A549 (cell line): ENCODE results near the gene ICOS. TPM values are rescaled to one million over a fixed set of nuclear protein-coding genes. Genes with fewer than 3 reads are reported as not detected.
"Not testable (repeated sequence)": the region's sequence is repeated elsewhere in the genome, so short reads cannot be mapped to it uniquely, and the experiment has no call there.

Source experiments
- ATAC-seq, 2 experiments: fragments of 200-7000 bp in 1 of 2; fragments of >200 bp in 1 of 2; cut with Nextera tagmentation in 1 of 2; cut with Tn5 transposase in 1 of 2; 3 replicates each; pipeline versions ENCODE4 v1.8.0 to v1.9.1; 2018 to 2020; ENCODE audit warnings: mild to moderate bottlenecking in 1 of 2, moderate library complexity in 1 of 2
- CTCF ChIA-PET: fragments of 300-600 bp; sonication (Branson Sonifier 250); formaldehyde crosslinking; extraction: SDS; loops from one replicate; lab custom pipeline; 2021; ENCODE audit warnings: antibody characterized with exemption, inconsistent platforms; lab: Yijun Ruan, JAX
- POLR2A ChIA-PET: fragments of 350-600 bp; formaldehyde crosslinking; extraction: SDS; loops from one replicate; lab custom pipeline; 2021; ENCODE audit warnings: antibody characterized with exemption, inconsistent platforms; lab: Yijun Ruan, JAX
- DNase-seq, 2 experiments: peaks; one replicate each; pipeline versions ENCODE4 v3.0.0 to v3.0.0-alpha.2; 2011 to 2016; ENCODE audit warnings: low read depth in 1 of 2, low spot score in 1 of 2
- FAIRE-seq: peaks from 2 replicates; lab custom pipeline; 2011; peaks lifted over from hg19 to GRCh38; lab: Jason Lieb, UNC
- H3K27ac ChIP-seq, 2 experiments: fragments of >200 bp; sonication (Bioruptor Twin); formaldehyde crosslinking; 3 replicates each; pipeline ENCODE4 v1.5.1; 2016 to 2017
- H3K4me1 ChIP-seq: fragments of >200 bp; sonication (Bioruptor Twin); formaldehyde crosslinking; 3 replicates; pipeline ENCODE4 v1.6.1; 2016
- H3K4me2 ChIP-seq: fragments of >200 bp; sonication (Bioruptor Twin); formaldehyde crosslinking; 3 replicates; pipeline ENCODE4 v1.6.1; 2016
- H3K4me3 ChIP-seq: fragments of >200 bp; sonication (Bioruptor Twin); formaldehyde crosslinking; 3 replicates; pipeline ENCODE4 v1.5.1; 2016
- H3K9me3 ChIP-seq: fragments of >200 bp; sonication (Bioruptor Twin); formaldehyde crosslinking; 3 replicates; pipeline ENCODE4 v1.6.1; 2016
- BHLHE40 ChIP-seq: IDR thresholded peaks from 2 replicates; pipeline ENCODE4 v1.6.1; 2012; ENCODE audit warnings: low read depth, low read length, inconsistent platforms
- CBX2 ChIP-seq: fragments of 200-600 bp; sonication (generic); IDR thresholded peaks from 2 replicates; pipeline ENCODE4 v1.6.1; 2016; ENCODE audit warnings: low read depth, mild to moderate bottlenecking, borderline replicate concordance
- CEBPB ChIP-seq, 2 experiments: fragments of >200 bp in 1 of 2; sonication (Bioruptor Twin) in 1 of 2; formaldehyde crosslinking in 1 of 2; IDR thresholded peaks; 2 replicates each; pipeline ENCODE4 v1.6.1; 2012 to 2016
- EHF ChIP-seq: fragments of 250-450 bp; sonication (Bioruptor Pico); IDR thresholded peaks from 2 replicates; pipeline ENCODE4 v1.5.0; 2020; ENCODE audit warnings: mild to moderate bottlenecking
- EHMT2 ChIP-seq: fragments of 200-600 bp; sonication (generic); IDR thresholded peaks from 2 replicates; pipeline ENCODE4 v1.6.1; 2016; ENCODE audit warnings: antibody characterized with exemption, low read depth, mild to moderate bottlenecking, moderate library complexity
- EP300 ChIP-seq, 2 experiments: fragments of >200 bp; sonication (Bioruptor Twin); formaldehyde crosslinking; IDR thresholded peaks; 2 replicates in 1 of 2; 3 replicates in 1 of 2; pipeline ENCODE4 v1.6.1; 2016 to 2017
- FOSB ChIP-seq: fragments of 250-450 bp; sonication (Bioruptor Pico); IDR thresholded peaks from 2 replicates; pipeline ENCODE4 v1.5.0; 2020; ENCODE audit warnings: mild to moderate bottlenecking, moderate library complexity
- FOXS1 ChIP-seq: fragments of 250-450 bp; sonication (Bioruptor Pico); IDR thresholded peaks from 2 replicates; pipeline ENCODE4 v1.5.0; 2020; ENCODE audit warnings: mild to moderate bottlenecking, moderate library complexity
- HEYL ChIP-seq: fragments of 250-450 bp; sonication (Bioruptor Pico); IDR thresholded peaks from 2 replicates; pipeline ENCODE4 v1.8.0; 2021; ENCODE audit warnings: mild to moderate bottlenecking, moderate library complexity
- HOXA7 ChIP-seq: fragments of 250-450 bp; sonication (Bioruptor Pico); IDR thresholded peaks from 2 replicates; pipeline ENCODE4 v1.5.0; 2020; ENCODE audit warnings: mild to moderate bottlenecking, moderate library complexity
- HOXB5 ChIP-seq: fragments of 250-450 bp; sonication (Bioruptor Pico); IDR thresholded peaks from 2 replicates; pipeline ENCODE4 v1.5.0; 2020; ENCODE audit warnings: mild to moderate bottlenecking, moderate library complexity
- JUN ChIP-seq, 2 experiments: fragments of >200 bp; sonication (Bioruptor Twin); formaldehyde crosslinking; IDR thresholded peaks; 2 replicates in 1 of 2; 3 replicates in 1 of 2; pipeline ENCODE4 v1.6.1; 2016 to 2017
- JUNB ChIP-seq: fragments of >200 bp; sonication (Bioruptor Twin); formaldehyde crosslinking; IDR thresholded peaks from 2 replicates; pipeline ENCODE4 v1.6.1; 2016
- KDM5A ChIP-seq: fragments of 200-600 bp; sonication (generic); IDR thresholded peaks from 2 replicates; pipeline ENCODE4 v1.6.1; 2016; ENCODE audit warnings: antibody characterized with exemption, mild to moderate bottlenecking
- MAFK ChIP-seq: fragments of 450-650 bp; IDR thresholded peaks from 2 replicates; pipeline ENCODE4 v1.6.1; 2014; ENCODE audit not compliant: partially characterized antibody
- MYC ChIP-seq: IDR thresholded peaks from 2 replicates; pipeline ENCODE4 v1.6.1; 2012; ENCODE audit warnings: mild to moderate bottlenecking, inconsistent platforms, low read length, improper control_type of control experiment, borderline replicate concordance
- NFE2L2 ChIP-seq: fragments of 150-350 bp; conservative IDR thresholded peaks from 2 replicates; pipeline ENCODE4 v1.6.1; 2014; ENCODE audit warnings: low read length
- POLR2A ChIP-seq: IDR thresholded peaks from 2 replicates; pipeline ENCODE4 v1.6.1; 2012; ENCODE audit warnings: mild to moderate bottlenecking, low read length
- RARB ChIP-seq: fragments of 250-450 bp; sonication (Bioruptor Pico); IDR thresholded peaks from 2 replicates; pipeline ENCODE4 v1.8.0; 2021; ENCODE audit warnings: mild to moderate bottlenecking, moderate library complexity
- RNF2 ChIP-seq: fragments of 200-600 bp; sonication (generic); IDR thresholded peaks from 2 replicates; pipeline ENCODE4 v1.6.1; 2016; ENCODE audit warnings: low read depth, mild to moderate bottlenecking, antibody characterized with exemption, moderate library complexity, borderline replicate concordance
- SMC3 ChIP-seq: fragments of >200 bp; sonication (Bioruptor Twin); formaldehyde crosslinking; IDR thresholded peaks from 3 replicates; pipeline ENCODE4 v1.6.1; 2018; ENCODE audit warnings: inconsistent platforms
- SREBF2 ChIP-seq: fragments of 450-650 bp; IDR thresholded peaks from 2 replicates; pipeline ENCODE4 v1.6.1; 2014; ENCODE audit warnings: mild to moderate bottlenecking, moderate library complexity
- TFCP2L1 ChIP-seq: fragments of 250-450 bp; sonication (Bioruptor Pico); IDR thresholded peaks from 2 replicates; pipeline ENCODE4 v1.5.0; 2021; ENCODE audit warnings: mild to moderate bottlenecking
- TP53 ChIP-seq: fragments of 250-450 bp; sonication (Bioruptor Pico); IDR thresholded peaks from 2 replicates; pipeline ENCODE4 v1.5.0; 2021; ENCODE audit warnings: mild to moderate bottlenecking, moderate library complexity
- USF2 ChIP-seq: fragments of 450-650 bp; IDR thresholded peaks from 2 replicates; pipeline ENCODE4 v1.6.1; 2014; ENCODE audit warnings: antibody characterized with exemption
- ZC3H11A ChIP-seq: fragments of 450-650 bp; IDR thresholded peaks from 2 replicates; pipeline ENCODE4 v1.6.1; 2014; ENCODE audit warnings: antibody characterized with exemption, mild to moderate bottlenecking
- ZFP36 ChIP-seq: fragments of 450-650 bp; IDR thresholded peaks from 2 replicates; pipeline ENCODE4 v1.6.1; 2014; ENCODE audit warnings: borderline replicate concordance; ENCODE audit not compliant: partially characterized antibody
- ZSCAN20 ChIP-seq: fragments of 250-450 bp; sonication (Bioruptor Pico); IDR thresholded peaks from 2 replicates; pipeline ENCODE4 v1.8.0; 2022; ENCODE audit warnings: mild to moderate bottlenecking, moderate library complexity
- WGBS: methylation state at CpG from one replicate; pipeline ENCODE4 v1.1.6; 2017; ENCODE audit errors: missing lambda C conversion rate; 5-methylcytosine and 5-hydroxymethylcytosine counted together
- polyA plus RNA-seq, 4 experiments: library from polyadenylated mRNA; depleted of rRNA in 3 of 4; stranded (reverse); fragments of >200 nt; fragmentation: RNase III in 1 of 4; extraction: RNeasy Plus Mini Kit Qiagen cat#74134 plus additional on column Dnase treatment in 1 of 4; gene quantifications; 2 replicates in 3 of 4; 3 replicates in 1 of 4; pipeline ENCODE4 v1.2.3, GENCODE V29; 2011 to 2017
- TF ChIP-seq, protein P1 (sequence below): IDR thresholded peaks from 2 replicates; pipeline ENCODE4 v1.6.1; 2012; ENCODE audit warnings: low read depth, borderline replicate concordance
- TF ChIP-seq, protein P2 (sequence below): fragments of 200-600 bp; sonication (generic); IDR thresholded peaks from 2 replicates; pipeline ENCODE4 v1.6.1; 2016; ENCODE audit warnings: antibody characterized with exemption, mild to moderate bottlenecking, moderate library complexity

ICOS gene
- polyA plus RNA-seq, 2 of the 4 experiments (the other 2 are of a cell fraction) = not detected

GRCh38 chr2:203960811-203961210, 24.2 kb downstream of the ICOS start:
- Histone ChIP-seq H3K4me3 (no peak overlapping the region), H3K4me2 (no peak overlapping the region), H3K4me1 (no peaks in the 10 kb centered on the region), H3K27ac (no peak overlapping the region), H3K9me3 (no peaks in the 10 kb centered on the region)
- CTCF ChIA-PET = no interaction called here
- TF ChIP-seq RNF2 (no peak), EHMT2 (no peak), MAFK (no peak), HEYL (CRISPR knock-in tag) (no peak), HOXB5 (CRISPR knock-in tag) (no peak), CBX2 (no peak), ZC3H11A (no peak)
- DNase-seq (no peak), FAIRE-seq (no peak), ATAC-seq (no peak)
- POLR2A ChIA-PET = no interaction called here
- 10% methylated on average over 2 of the region's 2 CpGs for WGBS

- H3K4me1 ChIP-seq, DNase-seq, CTCF ChIA-PET, H3K4me2 ChIP-seq, H3K4me3 ChIP-seq, FAIRE-seq, H3K27ac ChIP-seq, H3K9me3 ChIP-seq, ATAC-seq, POLR2A ChIA-PET: not testable (repeated sequence)
- WGBS = 52% methylated on average over 7 of the region's 7 CpGs
Observed at GRCh38 chr2:203965190-203965589, 28.6 kb downstream of the ICOS start.

GRCh38 chr2:203971251-203971650, 34.7 kb downstream of the ICOS start:
- CTCF ChIA-PET = no interaction called here
- no peak for ATAC-seq
- no peak overlapping the region for H3K27ac ChIP-seq
- H3K4me3 ChIP-seq = no peak overlapping the region
- H3K9me3 ChIP-seq = 0 out of 3 replicates have a peak, but pooled peaks cover 2% of the 10 kb centered on the region
- H3K4me1 ChIP-seq = no peaks in the 10 kb centered on the region
- DNase-seq = no peak
- no peak for FAIRE-seq
- no peak for TF ChIP-seq KDM5A
- TF ChIP-seq FOXS1 (CRISPR knock-in tag) = no peak
- TF ChIP-seq ZFP36 = no peak
- no peak for TF ChIP-seq FOSB (CRISPR knock-in tag)
- TF ChIP-seq, protein P1, sequence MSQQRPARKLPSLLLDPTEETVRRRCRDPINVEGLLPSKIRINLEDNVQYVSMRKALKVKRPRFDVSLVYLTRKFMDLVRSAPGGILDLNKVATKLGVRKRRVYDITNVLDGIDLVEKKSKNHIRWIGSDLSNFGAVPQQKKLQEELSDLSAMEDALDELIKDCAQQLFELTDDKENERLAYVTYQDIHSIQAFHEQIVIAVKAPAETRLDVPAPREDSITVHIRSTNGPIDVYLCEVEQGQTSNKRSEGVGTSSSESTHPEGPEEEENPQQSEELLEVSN = no peak
- TF ChIP-seq JUN (IDR thresholded peaks at IDR 0.05) = no peak
- TF ChIP-seq EHMT2 = no peak
- no peak for TF ChIP-seq EHF (CRISPR knock-in tag)
- TF ChIP-seq RNF2 = no peak
- TF ChIP-seq CBX2 = no peak
- TF ChIP-seq POLR2A = no peak
- TF ChIP-seq JUNB = no peak
- TF ChIP-seq TP53 (CRISPR knock-in tag) = no peak
- no peak for TF ChIP-seq HOXB5 (CRISPR knock-in tag)
- TF ChIP-seq EP300 (IDR thresholded peaks at IDR 0.05) = no peak
- TF ChIP-seq CEBPB (IDR thresholded peaks at IDR 0.05) = no peak
- no peak for TF ChIP-seq SREBF2
- no peak for TF ChIP-seq TFCP2L1
- no peak for TF ChIP-seq RARB
- TF ChIP-seq NFE2L2 = no peak
- TF ChIP-seq, all 56 proteins: peak for 0
- no peak overlapping the region for H3K4me2 ChIP-seq
- 14% methylated on average over 5 of the region's 5 CpGs for WGBS
- POLR2A ChIA-PET = no interaction called here

DNA sequence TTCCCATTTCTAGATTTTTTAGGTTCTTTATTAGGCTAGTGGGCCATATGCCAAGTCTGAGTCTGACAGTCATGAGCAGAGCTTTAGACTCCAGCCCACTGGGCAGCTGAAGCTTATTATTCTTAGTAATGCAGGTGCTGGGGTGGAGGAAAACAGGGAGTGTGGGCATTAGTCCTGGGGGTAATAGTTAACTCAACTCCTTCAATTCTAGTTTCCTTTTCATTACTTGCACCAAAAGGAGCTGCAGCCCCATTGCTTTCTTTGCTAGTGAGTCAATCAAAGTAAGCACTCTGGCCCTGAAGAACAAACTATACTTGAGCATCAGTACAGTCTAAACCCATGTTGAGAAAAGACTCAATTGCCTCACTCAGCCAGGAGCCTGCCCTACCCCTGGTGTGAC, 35.5 kb downstream of the ICOS start:
- Histone ChIP-seq H3K27ac (no peak overlapping the region), H3K4me3 (no peak overlapping the region), H3K4me1 (no peaks in the 10 kb centered on the region), H3K4me2 (no peak overlapping the region), H3K9me3 (0 out of 3 replicates have a peak, but pooled peaks cover 2% of the 10 kb centered on the region)
- no peak for TF ChIP-seq SMC3
- TF ChIP-seq MAFK = no peak
- TF ChIP-seq FOXS1 (CRISPR knock-in tag) = no peak
- TF ChIP-seq, protein P2, sequence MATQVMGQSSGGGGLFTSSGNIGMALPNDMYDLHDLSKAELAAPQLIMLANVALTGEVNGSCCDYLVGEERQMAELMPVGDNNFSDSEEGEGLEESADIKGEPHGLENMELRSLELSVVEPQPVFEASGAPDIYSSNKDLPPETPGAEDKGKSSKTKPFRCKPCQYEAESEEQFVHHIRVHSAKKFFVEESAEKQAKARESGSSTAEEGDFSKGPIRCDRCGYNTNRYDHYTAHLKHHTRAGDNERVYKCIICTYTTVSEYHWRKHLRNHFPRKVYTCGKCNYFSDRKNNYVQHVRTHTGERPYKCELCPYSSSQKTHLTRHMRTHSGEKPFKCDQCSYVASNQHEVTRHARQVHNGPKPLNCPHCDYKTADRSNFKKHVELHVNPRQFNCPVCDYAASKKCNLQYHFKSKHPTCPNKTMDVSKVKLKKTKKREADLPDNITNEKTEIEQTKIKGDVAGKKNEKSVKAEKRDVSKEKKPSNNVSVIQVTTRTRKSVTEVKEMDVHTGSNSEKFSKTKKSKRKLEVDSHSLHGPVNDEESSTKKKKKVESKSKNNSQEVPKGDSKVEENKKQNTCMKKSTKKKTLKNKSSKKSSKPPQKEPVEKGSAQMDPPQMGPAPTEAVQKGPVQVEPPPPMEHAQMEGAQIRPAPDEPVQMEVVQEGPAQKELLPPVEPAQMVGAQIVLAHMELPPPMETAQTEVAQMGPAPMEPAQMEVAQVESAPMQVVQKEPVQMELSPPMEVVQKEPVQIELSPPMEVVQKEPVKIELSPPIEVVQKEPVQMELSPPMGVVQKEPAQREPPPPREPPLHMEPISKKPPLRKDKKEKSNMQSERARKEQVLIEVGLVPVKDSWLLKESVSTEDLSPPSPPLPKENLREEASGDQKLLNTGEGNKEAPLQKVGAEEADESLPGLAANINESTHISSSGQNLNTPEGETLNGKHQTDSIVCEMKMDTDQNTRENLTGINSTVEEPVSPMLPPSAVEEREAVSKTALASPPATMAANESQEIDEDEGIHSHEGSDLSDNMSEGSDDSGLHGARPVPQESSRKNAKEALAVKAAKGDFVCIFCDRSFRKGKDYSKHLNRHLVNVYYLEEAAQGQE = no peak
- TF ChIP-seq USF2 = no peak
- no peak for TF ChIP-seq BHLHE40
- no peak for TF ChIP-seq RARB
- no peak for TF ChIP-seq HOXA7 (CRISPR knock-in tag)
- TF ChIP-seq KDM5A = no peak
- no peak for TF ChIP-seq MYC
- TF ChIP-seq ZSCAN20 (CRISPR knock-in tag) = no peak
- no peak for FAIRE-seq
- ChIA-PET CTCF (no interaction called here), POLR2A (no interaction called here)
- no peak for ATAC-seq
- no peak for DNase-seq
